ENCODE results near the gene BEST4.

The BEST4 gene

GRCh38 chr1:44788120-44788860 lies at the start of gene BEST4:
TSS of gene BEST4 (minus strand) at chr1:44788170. CDS start at chr1:44787705, 465 bp downstream.
- TF ChIP-seq, protein P1, sequence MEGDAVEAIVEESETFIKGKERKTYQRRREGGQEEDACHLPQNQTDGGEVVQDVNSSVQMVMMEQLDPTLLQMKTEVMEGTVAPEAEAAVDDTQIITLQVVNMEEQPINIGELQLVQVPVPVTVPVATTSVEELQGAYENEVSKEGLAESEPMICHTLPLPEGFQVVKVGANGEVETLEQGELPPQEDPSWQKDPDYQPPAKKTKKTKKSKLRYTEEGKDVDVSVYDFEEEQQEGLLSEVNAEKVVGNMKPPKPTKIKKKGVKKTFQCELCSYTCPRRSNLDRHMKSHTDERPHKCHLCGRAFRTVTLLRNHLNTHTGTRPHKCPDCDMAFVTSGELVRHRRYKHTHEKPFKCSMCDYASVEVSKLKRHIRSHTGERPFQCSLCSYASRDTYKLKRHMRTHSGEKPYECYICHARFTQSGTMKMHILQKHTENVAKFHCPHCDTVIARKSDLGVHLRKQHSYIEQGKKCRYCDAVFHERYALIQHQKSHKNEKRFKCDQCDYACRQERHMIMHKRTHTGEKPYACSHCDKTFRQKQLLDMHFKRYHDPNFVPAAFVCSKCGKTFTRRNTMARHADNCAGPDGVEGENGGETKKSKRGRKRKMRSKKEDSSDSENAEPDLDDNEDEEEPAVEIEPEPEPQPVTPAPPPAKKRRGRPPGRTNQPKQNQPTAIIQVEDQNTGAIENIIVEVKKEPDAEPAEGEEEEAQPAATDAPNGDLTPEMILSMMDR (IDR thresholded peaks at IDR 0.05): no peak

- TF ChIP-seq, protein P1 (IDR thresholded peaks at IDR 0.05): peak; percentile 90
Observed at GRCh38 chr1:44835738-44836675, 48.0 kb upstream of the BEST4 start.

DNA sequence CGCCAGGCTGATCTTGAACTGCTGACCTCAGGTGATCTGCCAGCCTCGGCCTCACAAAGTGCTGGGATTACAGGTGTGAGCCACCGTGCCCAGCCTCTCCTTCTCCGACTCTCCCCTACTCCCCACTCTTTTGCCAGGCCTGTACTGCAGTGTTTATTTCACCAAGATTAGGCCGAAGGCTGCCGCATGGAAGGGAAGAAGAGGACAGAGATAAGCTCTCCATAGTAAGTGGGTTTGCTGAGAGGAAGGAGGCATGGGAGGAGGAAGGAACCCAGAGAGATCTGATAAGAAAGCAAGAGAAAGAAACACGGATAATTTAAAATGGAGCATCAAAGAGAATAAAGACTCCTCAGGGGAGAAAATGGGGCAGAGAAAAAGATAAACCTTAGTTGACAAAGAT lies 46.4 kb upstream of the BEST4 start:
- TF ChIP-seq, protein P1 (IDR thresholded peaks at IDR 0.05): no peak

- TF ChIP-seq, protein P1 (IDR thresholded peaks at IDR 0.05): no peak
Observed at GRCh38 chr1:44832056-44832705, 44.2 kb upstream of the BEST4 start.

DNA sequence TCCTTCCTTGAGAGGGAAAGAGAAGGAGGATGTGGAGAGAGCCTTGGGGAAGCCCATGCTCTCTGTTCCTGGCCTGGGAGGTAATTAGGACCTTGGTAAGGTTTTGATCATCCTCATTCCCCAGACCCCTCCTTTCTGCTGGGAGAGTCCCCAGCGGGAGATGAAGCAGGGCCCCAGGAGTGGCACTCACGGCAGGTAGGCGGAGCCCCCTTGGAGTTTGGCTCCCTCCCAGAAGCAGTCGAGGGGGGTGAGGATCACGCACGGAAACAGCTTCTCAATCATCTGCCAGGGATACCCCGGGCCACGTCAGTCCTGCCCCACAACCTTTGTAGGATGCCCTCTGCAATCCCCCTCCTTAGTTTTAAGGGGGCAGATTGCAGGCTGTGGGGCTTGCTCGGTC lies 43.5 kb upstream of the BEST4 start:
- TF ChIP-seq, protein P1 (IDR thresholded peaks at IDR 0.05): no peak

GRCh38 chr1:44830900-44831304 lies 42.9 kb upstream of the BEST4 start:
- TF ChIP-seq, protein P1 (IDR thresholded peaks at IDR 0.05): no peak
